Esophagus muscularis mucosa (tissue), 2 donors: Measurements from ENCODE around the gene DUSP6.

ENCODE experiments used
- EP300 ChIP-seq: sonication (generic); formaldehyde crosslinking; IDR thresholded peaks from one replicate; pipeline ENCODE4 v1.6.1; 2017; ENCODE audit warnings: antibody characterized with exemption
- POLR2A ChIP-seq: fragments of 450-650 bp; IDR thresholded peaks from one replicate; pipeline ENCODE4 v1.6.1; 2017; ENCODE audit warnings: antibody characterized with exemption, moderate library complexity, mild to moderate bottlenecking, low read depth

DNA sequence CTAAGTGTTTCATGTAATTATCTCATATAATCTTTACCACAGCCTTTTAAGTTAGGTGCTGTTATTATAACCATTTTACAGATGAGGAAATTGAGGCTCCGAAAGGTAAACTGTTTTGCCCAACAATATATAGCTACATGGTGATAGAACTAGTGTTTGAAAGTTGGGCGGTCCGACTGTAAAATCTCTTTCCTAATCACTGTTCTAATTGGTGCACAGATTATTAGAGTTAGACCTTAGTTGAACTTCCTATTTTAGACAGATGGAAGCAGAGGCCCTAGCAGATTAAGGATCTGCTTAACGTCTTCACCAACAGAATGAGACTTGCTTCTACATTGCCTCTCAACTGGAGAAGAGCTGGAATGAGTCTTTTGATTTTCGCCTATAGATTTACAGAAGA is 30.0 kb upstream of the DUSP6 start:
- TF ChIP-seq EP300 = no peak
- TF ChIP-seq POLR2A = no peak
